Measurements from ENCODE around the gene SPINK1.
"Not testable (repeated sequence)": the region's sequence is repeated elsewhere in the genome, so short reads cannot be mapped to it uniquely, and the experiment has no call there.

SPINK1 gene

GRCh38 chr5:147831465-147831864, at the start of gene SPINK1:
Gene SPINK1 (minus strand): TSS chr5:147831671. CDS start chr5:147831577, 94 bp downstream.
- no peak for ATAC-seq

GRCh38 chr5:147880487-147880886, 49.0 kb upstream of the SPINK1 start:
- no peak for ATAC-seq

- ATAC-seq: no peak
These were observed 48.3 kb upstream of the SPINK1 start for GRCh38 chr5:147879784-147880183.

GRCh38 chr5:147878066-147878759, 46.7 kb upstream of the SPINK1 start, which contains the start of gene SCGB3A2:
Gene SCGB3A2 (plus strand): TSS chr5:147878711. CDS start chr5:147878804, 93 bp downstream.
- ATAC-seq: no peak

GRCh38 chr5:147876626-147877025, 45.2 kb upstream of the SPINK1 start:
- ATAC-seq: no peak

GRCh38 chr5:147876141-147876540, 44.7 kb upstream of the SPINK1 start:
- ATAC-seq: no peak

- no peak for ATAC-seq
These were observed 43.5 kb upstream of the SPINK1 start for GRCh38 chr5:147874910-147875367.

GRCh38 chr5:147874118-147874875, 42.8 kb upstream of the SPINK1 start:
- not testable (repeated sequence) for ATAC-seq

- ATAC-seq: not testable (repeated sequence)
These were observed 41.4 kb upstream of the SPINK1 start for GRCh38 chr5:147872744-147873435.

- not testable (repeated sequence) for ATAC-seq
These were observed 40.6 kb upstream of the SPINK1 start for GRCh38 chr5:147871980-147872549.

GRCh38 chr5:147869892-147870291, 38.4 kb upstream of the SPINK1 start:
- ATAC-seq: not testable (repeated sequence)

- ATAC-seq: no peak
These were observed 37.6 kb upstream of the SPINK1 start for GRCh38 chr5:147869112-147869511.

GRCh38 chr5:147863454-147864158, 32.1 kb upstream of the SPINK1 start:
- no peak for ATAC-seq

- no peak for ATAC-seq
These were observed 29.2 kb upstream of the SPINK1 start for GRCh38 chr5:147860641-147861025.

GRCh38 chr5:147859962-147860640, 28.6 kb upstream of the SPINK1 start:
- ATAC-seq: no peak

GRCh38 chr5:147858565-147858964, 27.1 kb upstream of the SPINK1 start:
- ATAC-seq: no peak

- no peak for ATAC-seq
These were observed 26.0 kb upstream of the SPINK1 start for GRCh38 chr5:147857302-147858129.

- ATAC-seq: no peak
These were observed 25.3 kb upstream of the SPINK1 start for GRCh38 chr5:147856801-147857200.

- ATAC-seq: no peak
These were observed 24.3 kb upstream of the SPINK1 start for GRCh38 chr5:147855774-147856069.

GRCh38 chr5:147854894-147855773, 23.7 kb upstream of the SPINK1 start:
- no peak for ATAC-seq

All from activated CD4-positive, CD25-positive, alpha-beta regulatory T cell treated with anti-CD3 and anti-CD28 coated beads, Interleukin-2, amount 50 U/mL, for 24 hours (primary cell).